ENCODE results near the gene GLIPR2. TPM values are rescaled to one million over a fixed set of nuclear protein-coding genes. Genes with fewer than 3 reads are reported as not detected.
"Not testable (repeated sequence)": the region's sequence is repeated elsewhere in the genome, so short reads cannot be mapped to it uniquely, and the experiment has no call there.

The GLIPR2 gene
- total RNA-seq, 2 experiments from 2014 or later = 56.5 to 58.1 TPM

- H3K27me3 Mint-ChIP-seq = peaks cover 21% of the 10 kb centered on the region
- POLR2A ChIA-PET = interaction anchor here (1.9 to 2.2 kb wide), 2 partner anchors 12 to 21 kb away, joined by 6 to 11 read pairs; no protein-coding TSS in a partner anchor
- DNase-seq (no peak), ATAC-seq (ENCODE audit: low read depth) (no peak)
- peaks cover 25% of the 10 kb centered on the region for H3K36me3 Mint-ChIP-seq
- peaks cover 7% of the 10 kb centered on the region for H3K4me1 Mint-ChIP-seq
- no peak overlapping the region for H3K4me3 Mint-ChIP-seq
- H3K27ac Mint-ChIP-seq = no peak overlapping the region
- no peaks in the 10 kb centered on the region for H3K9me3 Mint-ChIP-seq
These were observed 27.2 kb downstream of the GLIPR2 start for GRCh38 chr9:36163786-36164170.

- Mint-ChIP-seq H3K27ac (no peak overlapping the region), H3K4me3 (no peak overlapping the region)
These were observed 27.8 kb downstream of the GLIPR2 start for GRCh38 chr9:36164372-36164771.

GRCh38 chr9:36164989-36165388 lies 28.5 kb downstream of the GLIPR2 start:
- peaks cover 4% of the 10 kb centered on the region for H3K4me1 Mint-ChIP-seq
- no peak overlapping the region for H3K27ac Mint-ChIP-seq
- no peaks in the 10 kb centered on the region for H3K9me3 Mint-ChIP-seq
- peak overlapping the region; percentile 17 for H3K4me3 Mint-ChIP-seq
- DNase-seq (no peak), ATAC-seq (ENCODE audit: low read depth) (no peak)
- peaks cover 23% of the 10 kb centered on the region for H3K27me3 Mint-ChIP-seq
- POLR2A ChIA-PET = interaction anchor here (0.7 to 2.2 kb wide), 6 partner anchors 13 to 62 kb away, joined by 3 to 11 read pairs (median 6); partner anchors contain the start of gene GLIPR2
- H3K36me3 Mint-ChIP-seq = peaks cover 16% of the 10 kb centered on the region

More at GRCh38 chr9:36164372-36164771, 27.8 kb downstream of the GLIPR2 start:
- no peak for ATAC-seq (ENCODE audit: low read depth)
- peaks cover 23% of the 10 kb centered on the region for H3K27me3 Mint-ChIP-seq
- peaks cover 4% of the 10 kb centered on the region for H3K4me1 Mint-ChIP-seq
- peaks cover 19% of the 10 kb centered on the region for H3K36me3 Mint-ChIP-seq
- H3K9me3 Mint-ChIP-seq = no peaks in the 10 kb centered on the region
- POLR2A ChIA-PET = interaction anchor here (1.0 to 2.2 kb wide), 5 partner anchors 12 to 62 kb away, joined by 3 to 11 read pairs (median 6); partner anchors contain the start of gene GLIPR2
- DNase-seq = no peak

GRCh38 chr9:36165826-36166167 lies 29.3 kb downstream of the GLIPR2 start:
- peak overlapping the region; percentile 24 for H3K27ac Mint-ChIP-seq
- no peaks in the 10 kb centered on the region for H3K9me3 Mint-ChIP-seq
- peaks cover 12% of the 10 kb centered on the region for H3K36me3 Mint-ChIP-seq
- peaks cover 4% of the 10 kb centered on the region for H3K4me1 Mint-ChIP-seq
- POLR2A ChIA-PET = interaction anchor here (0.7 to 1.9 kb wide), 5 partner anchors 13 to 65 kb away, joined by 6 to 8 read pairs (median 8); no protein-coding TSS in a partner anchor
- DNase-seq (no peak), ATAC-seq (ENCODE audit: low read depth) (no peak)
- H3K4me3 Mint-ChIP-seq = no peak overlapping the region
- H3K27me3 Mint-ChIP-seq = peaks cover 23% of the 10 kb centered on the region

- no peaks in the 10 kb centered on the region for H3K9me3 Mint-ChIP-seq
- peak overlapping the region; percentile 68 for H3K27ac Mint-ChIP-seq
- H3K36me3 Mint-ChIP-seq = peaks cover 10% of the 10 kb centered on the region
These were observed 29.8 kb downstream of the GLIPR2 start for GRCh38 chr9:36166168-36166927.

GRCh38 chr9:36169166-36169565 lies 32.6 kb downstream of the GLIPR2 start, which contains the start of gene CCIN:
TSS of gene CCIN (plus strand) at chr9:36169388. CDS start at chr9:36169503, 115 bp downstream.
- Mint-ChIP-seq H3K4me3 (no peak within 1 kb of the TSS), H3K27ac (no peak within 1 kb of the TSS), H3K4me1 (peaks cover 4% of the 10 kb centered on the region), H3K9me3 (no peaks in the 10 kb centered on the region), H3K36me3 (no peaks in the 10 kb centered on the region), H3K27me3 (peaks cover 36% of the 10 kb centered on the region)
- DNase-seq = no peak
- ATAC-seq (ENCODE audit: low read depth) = no peak
- POLR2A ChIA-PET = interaction anchor here (0.9 kb wide), 1 partner anchor 32 kb away, joined by 3 read pairs; the partner anchor contains the start of gene GLIPR2

More at GRCh38 chr9:36166168-36166927, 29.8 kb downstream of the GLIPR2 start:
- DNase-seq = peak; percentile 95
- H3K27me3 Mint-ChIP-seq = peaks cover 28% of the 10 kb centered on the region
- POLR2A ChIA-PET = interaction anchor here (0.6 to 1.6 kb wide), 5 partner anchors 10 to 65 kb away, joined by 3 to 10 read pairs (median 8); no protein-coding TSS in a partner anchor
- H3K4me1 Mint-ChIP-seq = peaks cover 4% of the 10 kb centered on the region
- ATAC-seq (ENCODE audit: low read depth) = peak; percentile 94
- H3K4me3 Mint-ChIP-seq = peak overlapping the region; percentile 76

- no peaks in the 10 kb centered on the region for H3K9me3 Mint-ChIP-seq
- POLR2A ChIA-PET = interaction anchor here (0.5 kb wide), 1 partner anchor 27 kb away, joined by 4 read pairs; no protein-coding TSS in a partner anchor
- ATAC-seq (ENCODE audit: low read depth) (no peak), DNase-seq (no peak)
- H3K4me1 Mint-ChIP-seq = peaks cover 6% of the 10 kb centered on the region
- H3K4me3 Mint-ChIP-seq = no peak overlapping the region
- peaks cover 36% of the 10 kb centered on the region for H3K27me3 Mint-ChIP-seq
- H3K27ac Mint-ChIP-seq = no peak overlapping the region
- no peaks in the 10 kb centered on the region for H3K36me3 Mint-ChIP-seq
These were observed 33.2 kb downstream of the GLIPR2 start for GRCh38 chr9:36169708-36170107.

GRCh38 chr9:36170531-36170930 lies 34.0 kb downstream of the GLIPR2 start:
- peaks cover 6% of the 10 kb centered on the region for H3K4me1 Mint-ChIP-seq
- POLR2A ChIA-PET = no interaction called here
- no peak overlapping the region for H3K27ac Mint-ChIP-seq
- H3K4me3 Mint-ChIP-seq = no peak overlapping the region
- H3K9me3 Mint-ChIP-seq = no peaks in the 10 kb centered on the region
- H3K27me3 Mint-ChIP-seq = peaks cover 36% of the 10 kb centered on the region
- H3K36me3 Mint-ChIP-seq = no peaks in the 10 kb centered on the region
- ATAC-seq (ENCODE audit: low read depth) (no peak), DNase-seq (no peak)

GRCh38 chr9:36173861-36174260 lies 37.3 kb downstream of the GLIPR2 start:
- no peak for ATAC-seq (ENCODE audit: low read depth)
- Mint-ChIP-seq H3K27ac (no peak overlapping the region), H3K4me1 (peaks cover 5% of the 10 kb centered on the region), H3K9me3 (no peaks in the 10 kb centered on the region), H3K36me3 (no peaks in the 10 kb centered on the region), H3K4me3 (no peak overlapping the region), H3K27me3 (peaks cover 21% of the 10 kb centered on the region)
- DNase-seq = no peak
- POLR2A ChIA-PET = interaction anchor here (0.7 kb wide), 1 partner anchor 229 kb away, joined by 4 read pairs; no protein-coding TSS in a partner anchor

GRCh38 chr9:36174271-36174670 lies 37.7 kb downstream of the GLIPR2 start:
- H3K27ac Mint-ChIP-seq = no peak overlapping the region
- H3K4me1 Mint-ChIP-seq = peaks cover 6% of the 10 kb centered on the region
- H3K27me3 Mint-ChIP-seq = peaks cover 20% of the 10 kb centered on the region
- ATAC-seq (ENCODE audit: low read depth) (no peak), DNase-seq (no peak)
- no peaks in the 10 kb centered on the region for H3K9me3 Mint-ChIP-seq
- POLR2A ChIA-PET = no interaction called here
- no peak overlapping the region for H3K4me3 Mint-ChIP-seq
- no peaks in the 10 kb centered on the region for H3K36me3 Mint-ChIP-seq

GRCh38 chr9:36174731-36175130 lies 38.2 kb downstream of the GLIPR2 start:
- POLR2A ChIA-PET = interaction anchor here (0.6 kb wide), 1 partner anchor 72 kb away, joined by 3 read pairs; no protein-coding TSS in a partner anchor
- ATAC-seq (ENCODE audit: low read depth) (peak; percentile 26), DNase-seq (no peak)
- no peaks in the 10 kb centered on the region for H3K36me3 Mint-ChIP-seq
- H3K4me1 Mint-ChIP-seq = peaks cover 6% of the 10 kb centered on the region
- H3K27ac Mint-ChIP-seq = no peak overlapping the region
- H3K9me3 Mint-ChIP-seq = no peaks in the 10 kb centered on the region
- no peak overlapping the region for H3K4me3 Mint-ChIP-seq
- H3K27me3 Mint-ChIP-seq = peaks cover 19% of the 10 kb centered on the region

- not testable (repeated sequence) for ATAC-seq (ENCODE audit: low read depth); H3K4me3 Mint-ChIP-seq; H3K36me3 Mint-ChIP-seq; H3K9me3 Mint-ChIP-seq; H3K4me1 Mint-ChIP-seq; H3K27ac Mint-ChIP-seq; DNase-seq
- POLR2A ChIA-PET = interaction anchor here (0.6 kb wide), 1 partner anchor 72 kb away, joined by 3 read pairs; no protein-coding TSS in a partner anchor
- peaks cover 19% of the 10 kb centered on the region for H3K27me3 Mint-ChIP-seq
These were observed 38.7 kb downstream of the GLIPR2 start for GRCh38 chr9:36175209-36175608.

- not testable (repeated sequence) for ATAC-seq (ENCODE audit: low read depth); DNase-seq; H3K9me3 Mint-ChIP-seq; H3K36me3 Mint-ChIP-seq; H3K27ac Mint-ChIP-seq; H3K4me1 Mint-ChIP-seq; H3K4me3 Mint-ChIP-seq
- H3K27me3 Mint-ChIP-seq = peaks cover 24% of the 10 kb centered on the region
- POLR2A ChIA-PET = interaction anchor here (0.7 kb wide), 1 partner anchor 35 kb away, joined by 3 read pairs; no protein-coding TSS in a partner anchor
These were observed 40.0 kb downstream of the GLIPR2 start for GRCh38 chr9:36176496-36176895.

Measured in activated naive CD8-positive, alpha-beta T cell treated with anti-CD3 and anti-CD28 coated beads, Interleukin-2, amount 10 ng/mL, durations not matched to agents 7 days and 5 days (primary cell).